Activated naive CD4-positive, alpha-beta T cell treated with anti-CD3 and anti-CD28 coated beads for 36 hours (primary cell): ENCODE data around the gene ATG9B. TPM values are rescaled to one million over a fixed set of nuclear protein-coding genes. Genes with fewer than 3 reads are reported as not detected.
"Not testable (repeated sequence)": the region's sequence is repeated elsewhere in the genome, so short reads cannot be mapped to it uniquely, and the experiment has no call there.

Experiments used
- CTCF ChIA-PET: fragments of 350-600 bp; sonication (Branson Sonifier 250); formaldehyde crosslinking; loops from one replicate; lab custom pipeline; 2021; ENCODE audit warnings: antibody characterized with exemption; lab: Charles Lee
- DNase-seq: peaks from one replicate; pipeline ENCODE4 v3.0.0-alpha.2; 2020
- H3K27ac Mint-ChIP-seq: one replicate; pipeline ENCODE4 v1.8.0; 2021; ENCODE audit warnings: mild to moderate bottlenecking, mixed read lengths
- H3K27me3 Mint-ChIP-seq: one replicate; pipeline ENCODE4 v1.8.0; 2021; ENCODE audit warnings: low read depth, mixed read lengths
- H3K36me3 Mint-ChIP-seq: one replicate; pipeline ENCODE4 v1.8.0; 2021; ENCODE audit warnings: low read depth, mixed read lengths
- H3K4me1 Mint-ChIP-seq: one replicate; pipeline ENCODE4 v1.8.0; 2021; ENCODE audit warnings: low read depth, mixed read lengths
- H3K4me3 Mint-ChIP-seq: one replicate; pipeline ENCODE4 v1.8.0; 2021; ENCODE audit warnings: mild to moderate bottlenecking, moderate library complexity, mixed read lengths
- H3K9me3 Mint-ChIP-seq: one replicate; pipeline ENCODE4 v1.8.0; 2021; ENCODE audit warnings: mixed read lengths
- intact Hi-C: fragments of 100-400 bp; cut with micrococcal nuclease; formaldehyde crosslinking; loops from one replicate; pipeline ENCODE4 v1.15.1; 2023
- total RNA-seq, 2 experiments: library from RNA; stranded (reverse); gene quantifications; one replicate each; pipeline ENCODE4 v1.2.3, GENCODE V29; 2021

Gene ATG9B
- total RNA-seq, 2 experiments from 2014 or later, result 2.8 to 4.0 TPM

GRCh38 chr7:151043449-151043848 is 19.2 kb upstream of the ATG9B start:
- H3K27me3 Mint-ChIP-seq, H3K36me3 Mint-ChIP-seq, CTCF ChIA-PET, intact Hi-C loops, H3K27ac Mint-ChIP-seq, H3K9me3 Mint-ChIP-seq, DNase-seq, H3K4me3 Mint-ChIP-seq: not testable (repeated sequence)
- peaks cover 16% of the 10 kb centered on the region for H3K4me1 Mint-ChIP-seq

- H3K27ac Mint-ChIP-seq, result no peak overlapping the region
- DNase-seq, result no peak
- H3K4me1 Mint-ChIP-seq, result peaks cover 16% of the 10 kb centered on the region
- no peak overlapping the region for H3K4me3 Mint-ChIP-seq
- peaks cover under 1% of the 10 kb centered on the region for H3K36me3 Mint-ChIP-seq
- H3K9me3 Mint-ChIP-seq, result no peaks in the 10 kb centered on the region
- CTCF ChIA-PET, result no interaction called here
- intact Hi-C loops, result no loop called here
- H3K27me3 Mint-ChIP-seq, result no peaks in the 10 kb centered on the region
These were observed 16.5 kb upstream of the ATG9B start for GRCh38 chr7:151040616-151041375.

GRCh38 chr7:151039850-151040548 is 15.7 kb upstream of the ATG9B start:
- Mint-ChIP-seq H3K4me1 (peaks cover 16% of the 10 kb centered on the region), H3K4me3 (no peak overlapping the region), H3K27me3 (no peaks in the 10 kb centered on the region), H3K27ac (no peak overlapping the region), H3K36me3 (peaks cover 4% of the 10 kb centered on the region), H3K9me3 (no peaks in the 10 kb centered on the region)
- no peak for DNase-seq
- intact Hi-C loops, result loop anchor here (1.0 kb wide), 1 partner anchor 18 kb away; no protein-coding TSS in a partner anchor
- CTCF ChIA-PET, result no interaction called here

- CTCF ChIA-PET, result interaction anchor here (1.0 to 1.3 kb wide), 2 partner anchors 11 to 29 kb away, joined by 3 to 8 read pairs; partner anchors contain the start of gene ABCB8
- Mint-ChIP-seq H3K27me3 (no peaks in the 10 kb centered on the region), H3K9me3 (no peaks in the 10 kb centered on the region), H3K4me3 (no peak overlapping the region), H3K27ac (peak overlapping the region; percentile 35), H3K4me1 (peaks cover 16% of the 10 kb centered on the region), H3K36me3 (peaks cover 4% of the 10 kb centered on the region)
- intact Hi-C loops, result loop anchor here (1.0 kb wide), 1 partner anchor 19 kb away; no protein-coding TSS in a partner anchor
- DNase-seq, result peak; percentile 80
These were observed 14.9 kb upstream of the ATG9B start for GRCh38 chr7:151038951-151039849.

GRCh38 chr7:151035902-151036301 is 11.6 kb upstream of the ATG9B start:
- no peak overlapping the region for H3K27ac Mint-ChIP-seq
- H3K4me3 Mint-ChIP-seq, result no peak overlapping the region
- peaks cover 4% of the 10 kb centered on the region for H3K36me3 Mint-ChIP-seq
- no peak for DNase-seq
- intact Hi-C loops, result no loop called here
- H3K9me3 Mint-ChIP-seq, result no peaks in the 10 kb centered on the region
- CTCF ChIA-PET, result interaction anchor here (2.3 kb wide), 1 partner anchor 17 kb away, joined by 4 read pairs; no protein-coding TSS in a partner anchor
- no peaks in the 10 kb centered on the region for H3K27me3 Mint-ChIP-seq
- H3K4me1 Mint-ChIP-seq, result peaks cover 16% of the 10 kb centered on the region

- CTCF ChIA-PET, result interaction anchor here (2.3 kb wide), 1 partner anchor 17 kb away, joined by 4 read pairs; no protein-coding TSS in a partner anchor
- peaks cover 4% of the 10 kb centered on the region for H3K36me3 Mint-ChIP-seq
- no peaks in the 10 kb centered on the region for H3K9me3 Mint-ChIP-seq
- no peaks in the 10 kb centered on the region for H3K27me3 Mint-ChIP-seq
- no peak overlapping the region for H3K4me3 Mint-ChIP-seq
- no peak overlapping the region for H3K27ac Mint-ChIP-seq
- H3K4me1 Mint-ChIP-seq, result peaks cover 16% of the 10 kb centered on the region
- no peak for DNase-seq
- intact Hi-C loops, result no loop called here
These were observed 10.9 kb upstream of the ATG9B start for GRCh38 chr7:151035026-151035717.

GRCh38 chr7:151034312-151035025 is 10.2 kb upstream of the ATG9B start:
- Mint-ChIP-seq H3K9me3 (no peaks in the 10 kb centered on the region), H3K36me3 (peaks cover 7% of the 10 kb centered on the region), H3K4me3 (no peak overlapping the region), H3K27me3 (no peaks in the 10 kb centered on the region), H3K27ac (no peak overlapping the region), H3K4me1 (peaks cover 14% of the 10 kb centered on the region)
- DNase-seq, result no peak
- intact Hi-C loops, result no loop called here
- CTCF ChIA-PET, result interaction anchor here (1.1 to 2.3 kb wide), 2 partner anchors 16 to 76 kb away, joined by 3 to 4 read pairs; no protein-coding TSS in a partner anchor

- Mint-ChIP-seq H3K4me3 (no peak overlapping the region), H3K4me1 (peaks cover 12% of the 10 kb centered on the region), H3K27ac (no peak overlapping the region), H3K27me3 (no peaks in the 10 kb centered on the region), H3K36me3 (peaks cover 7% of the 10 kb centered on the region), H3K9me3 (no peaks in the 10 kb centered on the region)
- CTCF ChIA-PET, result interaction anchor here (1.1 kb wide), 1 partner anchor 77 kb away, joined by 3 read pairs; no protein-coding TSS in a partner anchor
- intact Hi-C loops, result no loop called here
- DNase-seq, result no peak
These were observed 9.6 kb upstream of the ATG9B start for GRCh38 chr7:151033864-151034249.

- intact Hi-C loops, result no loop called here
- H3K27ac Mint-ChIP-seq, result no peak overlapping the region
- H3K36me3 Mint-ChIP-seq, result peaks cover 9% of the 10 kb centered on the region
- H3K27me3 Mint-ChIP-seq, result no peaks in the 10 kb centered on the region
- H3K4me3 Mint-ChIP-seq, result no peak overlapping the region
- no peak for DNase-seq
- CTCF ChIA-PET, result interaction anchor here (0.6 to 1.1 kb wide), 4 partner anchors 23 to 680 kb away, joined by 3 to 4 read pairs (median 3); no protein-coding TSS in a partner anchor
- peaks cover 10% of the 10 kb centered on the region for H3K4me1 Mint-ChIP-seq
- H3K9me3 Mint-ChIP-seq, result no peaks in the 10 kb centered on the region
These were observed 8.9 kb upstream of the ATG9B start for GRCh38 chr7:151032936-151033863.

- no peaks in the 10 kb centered on the region for H3K27me3 Mint-ChIP-seq
- no peak for DNase-seq
- H3K9me3 Mint-ChIP-seq, result no peaks in the 10 kb centered on the region
- H3K4me1 Mint-ChIP-seq, result peaks cover 20% of the 10 kb centered on the region
- peaks cover 9% of the 10 kb centered on the region for H3K36me3 Mint-ChIP-seq
- no peak overlapping the region for H3K4me3 Mint-ChIP-seq
- CTCF ChIA-PET, result interaction anchor here (0.6 to 1.0 kb wide), 2 partner anchors 28 to 81 kb away, joined by 4 read pairs; no protein-coding TSS in a partner anchor
- H3K27ac Mint-ChIP-seq, result no peak overlapping the region
- intact Hi-C loops, result no loop called here
These were observed 6.7 kb upstream of the ATG9B start for GRCh38 chr7:151031011-151031410.
